NCI-H2227 (cell line): ENCODE data around the gene SP100.
A peak's percentile ranks its signal among the peaks of the same experiment; 100 is the strongest.
"Not testable (repeated sequence)": the region's sequence is repeated elsewhere in the genome, so short reads cannot be mapped to it uniquely, and the experiment has no call there.

Experiments used
- DNase-seq: peaks from one replicate; lab custom pipeline; 2025; ENCODE audit not compliant: unreplicated experiment; lab: John Stamatoyannopoulos, UW

SP100 gene

DNA sequence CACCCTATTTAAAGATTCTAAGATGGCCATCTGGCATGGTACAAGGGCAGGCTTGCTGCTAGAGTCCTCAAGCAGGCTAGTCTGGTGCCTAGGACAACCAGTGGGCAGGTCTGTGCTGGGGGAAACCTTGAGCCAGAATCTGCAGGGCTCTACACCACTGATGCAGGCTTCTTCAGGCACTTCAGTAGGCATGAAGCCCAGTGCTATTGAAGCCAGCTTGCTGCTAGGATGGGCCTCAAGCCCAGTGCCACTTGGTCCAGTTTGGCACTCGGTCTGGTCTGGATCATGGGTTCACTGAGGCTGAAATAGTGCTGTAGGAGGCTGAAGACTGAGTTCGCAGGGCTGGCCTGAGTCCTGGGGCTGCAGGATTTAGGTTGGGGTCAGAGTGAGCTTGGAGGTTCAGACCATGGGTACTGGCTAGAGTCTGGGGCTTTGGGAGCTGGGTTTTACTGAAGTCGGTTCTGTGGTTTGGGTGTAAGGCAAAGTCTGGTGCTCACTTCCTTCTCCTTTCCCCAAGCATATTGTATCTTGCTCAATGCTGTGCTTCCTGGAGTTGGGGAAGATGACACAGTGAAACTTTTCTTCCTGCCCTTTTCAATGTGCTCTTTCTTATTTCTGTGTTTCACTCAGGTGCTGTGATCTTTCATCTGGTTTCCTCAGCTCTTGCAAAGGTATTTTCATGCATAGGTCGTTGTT lies 41.2 kb downstream of the SP100 start:
- DNase-seq: no peak

DNA sequence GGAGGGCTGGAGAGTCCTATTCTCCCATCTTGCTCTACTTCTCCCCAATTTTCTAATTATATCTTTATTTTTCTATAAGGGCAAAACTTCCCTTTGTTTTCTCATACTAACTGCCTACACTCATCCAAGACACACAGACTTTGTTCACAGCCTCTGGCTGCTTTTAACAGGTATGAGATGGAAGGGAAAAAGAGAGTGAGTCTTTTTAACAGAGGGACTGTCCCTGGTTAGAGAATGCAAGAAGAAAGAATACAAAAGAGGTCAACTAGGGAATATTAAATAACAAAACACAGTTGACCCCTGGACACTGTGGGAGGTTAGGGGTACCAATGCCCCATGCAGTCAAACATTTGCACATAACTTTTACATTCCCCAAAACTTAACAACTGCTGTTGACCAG lies 41.8 kb downstream of the SP100 start:
- no peak for DNase-seq

DNA sequence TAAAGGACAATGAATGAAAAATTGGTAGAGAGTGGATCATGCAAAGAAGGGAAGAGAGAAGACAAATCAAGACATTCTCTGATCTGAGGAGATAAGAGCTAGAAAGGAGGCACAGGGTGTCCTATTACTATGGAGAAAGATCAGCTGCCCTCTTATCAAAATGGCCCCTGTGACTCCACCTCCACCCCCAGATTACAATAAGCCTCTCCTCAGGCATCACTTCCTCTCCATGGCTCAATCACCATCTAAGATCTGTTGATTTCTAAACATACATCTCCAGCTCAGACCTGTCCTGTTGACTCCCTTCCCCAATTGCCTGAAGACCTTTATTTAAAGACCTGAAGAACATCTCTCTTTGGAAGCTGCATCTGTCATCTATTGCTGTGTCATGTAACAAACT lies 43.2 kb downstream of the SP100 start:
- no peak for DNase-seq

DNA sequence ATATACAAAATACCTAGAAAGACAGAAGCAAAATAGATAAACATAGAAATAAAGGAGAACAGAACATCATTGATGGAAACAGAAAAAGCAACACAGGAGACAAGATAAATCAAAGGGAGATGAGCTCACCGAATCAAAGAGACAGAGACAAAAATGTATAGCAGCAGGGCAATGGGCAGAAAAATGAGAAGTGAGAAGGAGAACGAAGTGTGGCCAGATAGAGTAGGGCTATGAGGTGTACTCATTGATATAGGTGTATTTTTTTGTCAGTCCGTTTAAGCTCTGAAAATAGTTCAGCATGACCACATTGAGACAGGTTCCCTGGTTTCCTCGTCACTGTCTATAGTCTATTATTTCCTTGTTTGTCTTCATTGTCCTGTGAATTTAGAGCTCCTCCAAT lies 55.1 kb downstream of the SP100 start:
- DNase-seq: no peak

DNA sequence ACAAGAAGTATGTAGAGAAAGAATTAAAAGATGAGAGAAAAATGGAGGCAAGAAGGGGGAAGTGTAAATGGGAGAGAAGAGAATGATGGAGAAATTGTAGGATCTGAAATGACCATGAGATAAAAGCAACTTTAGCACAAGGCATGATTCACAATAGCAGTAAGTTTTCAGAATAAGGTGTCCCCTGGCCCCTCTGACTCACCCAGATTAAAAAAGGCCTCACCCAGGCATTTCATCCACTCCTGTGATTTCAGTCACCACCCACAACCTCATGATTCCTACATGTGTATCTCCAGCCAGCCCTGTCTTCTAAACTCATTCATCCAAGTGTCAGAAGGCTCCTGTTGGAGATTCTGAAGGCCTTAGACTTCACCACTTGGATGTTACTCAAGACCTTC lies 56.6 kb downstream of the SP100 start:
- no peak for DNase-seq

DNA sequence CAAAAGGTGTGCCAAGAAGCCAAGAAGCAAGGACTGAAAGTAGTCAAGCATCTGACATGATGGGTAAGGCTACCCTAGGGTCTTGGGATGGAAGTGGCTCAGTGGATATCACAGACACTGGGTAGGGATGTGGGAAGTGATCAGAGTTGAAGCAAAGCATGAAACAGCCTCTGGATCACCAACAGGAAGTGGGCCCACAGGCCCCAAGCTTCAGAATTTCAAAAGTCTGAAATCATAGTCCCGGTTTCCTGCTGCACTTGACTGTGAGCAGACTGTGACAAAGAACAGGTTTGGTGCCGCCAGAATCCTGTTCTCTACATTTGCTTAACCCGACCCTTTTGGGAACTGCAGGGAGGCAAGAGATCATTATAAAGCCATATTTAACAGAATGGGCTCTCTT lies 57.4 kb downstream of the SP100 start:
- no peak for DNase-seq

DNA sequence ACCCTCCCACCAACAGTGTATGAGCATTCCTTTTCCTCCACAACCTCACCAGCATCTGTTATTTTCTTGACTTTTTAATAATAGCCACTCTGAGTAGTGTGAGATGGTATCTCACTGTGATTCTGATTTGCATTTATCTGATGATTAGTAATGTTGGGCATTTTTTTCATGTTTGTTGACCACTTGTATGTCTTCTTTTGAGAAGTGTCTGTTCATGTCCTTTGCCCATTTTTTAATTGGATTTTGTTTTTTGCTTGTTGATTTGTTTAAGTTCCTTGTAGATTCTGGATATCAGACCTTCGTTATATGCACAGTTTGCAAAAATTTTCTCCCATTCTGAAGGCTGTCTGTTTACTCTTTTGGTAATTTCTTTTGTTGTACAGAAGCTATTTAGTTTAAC lies 59.1 kb downstream of the SP100 start:
- no peak for DNase-seq

DNA sequence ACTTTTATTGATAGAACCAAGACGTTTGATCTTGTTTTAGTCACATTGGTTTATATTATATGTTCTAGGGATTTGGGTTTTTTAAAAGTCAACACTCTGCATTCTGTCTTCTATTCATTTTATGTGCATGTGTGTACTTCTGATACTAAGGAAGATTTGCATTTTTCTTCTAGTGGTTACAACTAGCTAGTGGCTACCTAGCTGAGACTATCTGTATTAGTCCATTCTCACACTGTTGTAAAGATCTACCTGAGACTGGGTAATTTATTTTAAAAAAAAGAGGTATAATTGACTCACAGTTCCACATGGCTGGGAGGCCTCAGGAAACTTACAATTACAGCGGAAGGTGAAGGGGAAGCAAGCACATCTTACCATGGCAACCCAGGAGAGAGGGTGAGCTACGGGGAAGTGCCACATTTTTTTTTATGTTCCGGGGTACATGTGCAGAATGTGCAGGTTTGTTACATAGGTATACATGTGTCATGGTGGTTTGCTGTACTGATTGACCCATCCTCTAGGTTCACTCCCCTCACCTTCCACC lies 69.9 kb downstream of the SP100 start:
- DNase-seq: no peak

DNA sequence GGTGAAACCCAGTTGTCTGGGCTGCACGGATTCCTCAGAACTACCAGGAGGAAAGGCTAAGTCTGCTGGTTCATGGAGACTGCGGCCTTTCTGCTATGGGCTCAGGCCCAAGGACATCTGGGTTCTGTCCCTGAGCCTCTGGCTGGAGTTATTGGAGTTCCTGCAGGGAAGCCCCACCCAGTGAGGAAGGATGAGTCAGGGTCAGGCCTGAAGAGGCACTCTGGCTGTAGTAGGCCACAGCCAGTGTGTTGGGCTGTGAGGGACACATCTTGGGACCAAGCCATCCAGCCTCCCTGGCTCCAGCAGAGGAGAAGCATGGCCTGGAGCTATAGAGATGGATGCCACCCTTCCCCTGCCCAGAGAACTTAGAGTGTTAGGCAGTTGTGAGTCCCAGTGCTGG lies 75.2 kb downstream of the SP100 start:
- DNase-seq: not testable (repeated sequence)

DNA sequence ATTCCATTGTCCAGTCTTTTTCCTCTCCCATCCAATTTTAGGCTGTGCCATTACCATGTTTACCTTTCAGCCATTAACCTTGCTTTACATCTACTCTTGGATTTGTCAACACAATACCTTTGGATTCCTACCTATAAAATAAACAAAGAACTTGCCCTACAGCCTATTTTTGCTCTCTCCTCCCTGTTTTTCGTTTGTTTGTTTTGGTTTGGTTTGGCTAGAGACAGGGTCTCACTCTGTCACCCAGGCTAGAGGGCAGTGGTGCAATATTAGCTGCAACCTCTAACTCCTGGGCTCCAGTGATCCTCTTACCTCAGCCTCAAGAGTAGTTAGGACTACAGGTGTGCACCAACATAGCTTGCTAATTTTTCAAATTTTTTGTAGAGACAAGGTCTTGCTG lies 76.1 kb downstream of the SP100 start:
- no peak for DNase-seq

DNA sequence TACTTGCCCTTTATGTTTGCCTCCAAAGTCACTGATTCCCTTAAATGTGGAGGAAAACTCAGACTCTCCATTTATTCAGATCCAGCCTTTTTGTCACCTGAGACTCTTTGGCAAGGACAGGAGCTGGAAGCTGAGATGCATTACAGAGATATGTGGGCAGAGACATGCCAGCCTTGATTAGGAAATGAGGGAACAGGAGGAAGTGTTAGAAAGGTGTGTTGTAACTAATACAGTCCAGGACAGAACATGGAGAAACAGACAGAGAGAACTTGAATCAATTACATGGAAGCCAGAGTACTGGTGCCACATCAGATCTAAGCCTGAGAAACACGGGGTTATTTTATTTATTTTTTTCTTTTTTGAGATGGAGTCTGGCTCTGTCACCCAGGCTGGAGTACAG lies 79.0 kb downstream of the SP100 start:
- no peak for DNase-seq

DNA sequence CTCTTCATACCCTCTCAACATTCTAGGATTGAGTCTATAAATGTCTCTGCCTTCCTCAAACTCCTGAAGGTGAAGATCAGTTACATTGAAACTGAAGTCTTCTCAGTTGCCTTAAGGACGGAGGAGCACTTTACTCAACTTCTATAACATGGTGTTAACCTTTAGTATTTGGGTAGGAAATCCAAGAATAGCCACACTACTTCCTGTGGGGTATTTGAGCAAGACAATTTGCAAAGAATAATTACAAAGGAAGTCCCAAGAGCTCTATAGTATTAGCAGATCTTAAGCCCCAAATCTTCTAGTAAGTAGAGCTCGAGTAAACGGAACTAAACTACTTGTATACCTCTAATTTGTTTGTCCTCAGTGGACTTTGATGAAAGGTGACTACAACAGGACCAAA lies 80.9 kb downstream of the SP100 start:
- DNase-seq: no peak

DNA sequence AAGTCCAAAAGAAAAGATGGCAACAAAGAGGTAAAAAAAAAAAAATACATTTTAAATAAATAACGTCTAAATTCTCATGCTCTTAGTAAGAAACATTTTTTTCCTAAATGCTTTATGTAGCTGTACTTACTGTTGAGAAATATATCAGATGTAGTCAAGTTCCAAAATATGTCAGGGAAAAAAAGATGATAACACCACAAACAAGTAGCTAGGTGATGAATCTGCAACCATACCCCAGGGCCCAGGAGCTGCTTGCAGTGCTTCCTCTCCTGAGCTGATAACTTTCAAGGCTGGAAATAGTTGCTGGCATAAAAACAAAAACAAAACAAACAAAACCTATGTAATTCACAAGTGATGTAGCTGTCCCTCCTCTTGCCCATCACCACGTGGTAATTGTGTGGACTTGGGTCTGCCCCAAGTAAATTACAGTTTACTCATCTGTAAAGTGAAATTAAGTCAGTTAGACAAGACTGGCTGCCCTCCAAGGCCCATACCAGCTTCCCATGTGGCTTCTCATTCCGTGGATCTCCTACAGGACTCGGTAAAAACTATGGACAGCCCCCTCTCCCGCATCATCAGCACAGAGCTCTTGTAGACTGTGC lies 82.6 kb downstream of the SP100 start:
- DNase-seq: no peak

DNA sequence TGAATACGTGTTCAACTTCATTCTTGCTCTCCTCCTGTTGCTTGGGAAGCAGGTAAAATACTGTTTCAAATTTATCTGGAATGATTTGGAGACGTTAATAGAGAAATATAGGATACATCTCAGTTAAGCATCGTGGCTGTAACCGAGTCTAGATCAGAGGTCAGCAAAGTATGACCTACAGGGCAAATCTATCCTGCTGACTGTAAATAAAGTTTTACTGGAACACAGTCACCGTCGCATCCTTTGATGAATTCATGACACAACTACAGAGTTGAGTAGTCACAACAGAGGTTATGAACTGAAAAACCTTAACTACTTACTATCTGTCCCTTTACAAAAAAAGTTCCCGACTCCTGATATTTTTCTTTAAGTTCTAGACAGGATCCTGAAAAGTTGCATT lies 86.6 kb downstream of the SP100 start:
- DNase-seq: no peak

DNA sequence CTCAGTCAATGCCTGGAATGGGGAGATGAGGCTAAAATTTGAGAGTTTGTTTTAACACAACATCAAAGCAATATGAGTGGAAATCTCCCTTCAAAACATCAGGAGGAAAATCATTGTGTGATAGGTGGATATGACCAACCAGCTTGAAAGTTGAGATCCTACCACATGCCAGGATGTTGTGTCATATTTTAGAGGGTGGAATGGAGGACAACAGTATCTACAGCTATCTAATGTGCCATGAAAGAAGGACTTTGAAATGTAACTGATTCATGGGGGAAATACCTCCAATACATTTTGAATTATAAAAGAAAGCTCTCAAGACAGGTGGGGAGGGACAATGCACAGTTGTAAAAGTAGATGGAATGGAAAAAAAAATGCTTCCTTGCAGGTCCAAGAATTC lies 87.8 kb downstream of the SP100 start:
- no peak for DNase-seq

DNA sequence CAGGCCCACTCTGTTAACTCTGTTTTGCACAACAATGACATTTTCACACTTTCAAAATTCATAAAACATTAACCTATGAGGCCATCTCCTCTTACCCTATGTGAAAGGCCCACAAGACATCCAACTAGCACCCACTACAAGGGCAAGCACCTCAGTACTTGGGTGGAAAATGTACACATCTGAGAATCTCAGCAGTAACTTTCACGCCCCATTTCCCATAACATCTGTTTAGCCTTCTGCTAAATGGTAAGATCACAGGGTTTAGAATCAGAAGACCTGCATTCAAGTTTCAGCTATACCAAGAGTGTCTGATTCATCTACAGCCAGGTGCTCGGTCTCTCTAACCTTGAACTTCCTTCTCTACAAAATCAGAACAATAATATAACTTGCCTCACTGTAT lies 89.2 kb downstream of the SP100 start:
- DNase-seq: no peak

DNA sequence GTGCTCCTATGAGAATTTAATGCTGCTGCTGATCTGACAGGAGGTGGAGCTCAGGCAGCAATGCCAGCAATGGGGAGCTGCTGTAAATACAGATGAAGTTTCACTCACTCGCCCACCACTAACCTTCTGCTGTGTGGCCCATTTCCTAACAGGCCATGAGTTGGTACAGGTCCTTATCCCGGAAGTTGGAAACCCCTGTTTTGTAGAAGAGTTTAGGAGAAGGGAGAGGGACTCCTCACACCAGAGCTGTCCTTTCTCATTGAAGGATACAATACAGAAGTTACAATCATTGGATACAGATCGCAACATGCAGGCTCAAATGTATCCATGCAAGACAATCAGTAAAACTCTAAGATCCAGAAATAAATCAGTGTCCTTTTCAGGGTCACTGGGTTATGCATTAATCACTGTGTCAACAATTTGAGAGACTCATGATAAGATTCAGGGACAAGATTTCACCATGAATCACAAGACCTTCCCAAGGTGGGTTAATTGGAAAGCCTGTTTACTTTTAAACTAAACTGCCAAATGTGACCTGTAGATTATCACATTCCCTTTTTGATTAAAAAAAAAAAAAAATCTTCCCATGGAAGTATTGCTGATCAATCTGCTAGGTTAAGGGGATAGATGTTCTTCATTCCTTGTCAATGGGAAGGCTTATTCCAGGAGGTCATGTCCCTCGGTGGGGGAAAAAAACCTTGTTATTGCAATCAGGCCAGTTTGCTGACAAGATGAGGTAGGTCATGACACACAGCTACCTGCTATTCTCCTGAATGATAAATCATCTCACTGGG lies 97.2 kb downstream of the SP100 start:
- DNase-seq: no peak

DNA sequence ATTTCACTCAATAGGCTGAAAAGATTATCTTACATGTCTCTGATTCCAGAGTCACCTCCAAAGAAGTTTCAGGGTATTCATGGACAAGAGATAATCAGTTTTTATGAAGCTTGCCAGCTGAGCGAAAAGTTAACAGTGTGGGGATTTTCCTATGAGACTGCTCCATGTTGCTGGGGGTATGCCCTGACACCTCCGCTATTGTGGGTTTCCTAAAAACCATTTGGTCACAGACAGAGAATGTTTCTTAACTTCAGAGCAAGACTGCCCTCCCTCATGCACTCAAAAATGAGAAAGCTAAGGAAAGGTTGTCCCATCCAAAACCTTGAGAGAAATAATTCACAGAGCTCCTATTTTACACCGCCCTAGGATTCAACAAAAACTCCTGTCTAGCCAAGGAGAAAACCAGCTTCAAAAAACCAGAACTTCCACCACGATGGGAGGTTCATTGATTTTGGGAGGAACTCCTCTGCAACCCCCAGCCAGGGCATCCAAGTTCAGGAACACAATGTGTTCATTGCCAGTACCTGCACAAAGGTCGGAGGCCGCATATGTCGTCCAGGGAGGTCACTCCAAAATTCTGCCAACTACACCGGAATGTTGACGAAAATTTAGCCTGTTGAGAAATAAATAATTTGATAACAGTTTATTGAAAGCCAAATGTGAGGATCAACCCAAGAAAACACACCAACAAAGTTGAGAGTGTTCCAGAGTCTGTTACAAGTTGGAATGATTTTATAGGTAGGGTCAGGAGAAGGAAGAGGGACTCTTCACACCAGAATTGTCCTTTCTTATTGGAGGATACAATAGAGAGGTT lies 104.3 kb downstream of the SP100 start:
- no peak for DNase-seq

DNA sequence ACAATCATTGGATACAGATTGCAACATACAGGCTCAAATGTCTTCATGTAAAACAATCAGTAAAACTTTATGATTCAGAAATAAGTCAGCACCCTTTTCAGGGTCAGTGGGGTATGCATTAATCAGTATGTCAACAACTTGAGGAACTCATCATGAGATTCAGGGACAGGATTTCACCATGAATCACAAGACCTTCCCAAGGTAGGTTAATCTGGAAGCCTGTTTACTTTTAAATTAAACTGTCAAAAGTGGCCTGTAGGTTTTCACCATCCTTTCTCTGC lies 104.8 kb downstream of the SP100 start:
- no peak for DNase-seq

DNA sequence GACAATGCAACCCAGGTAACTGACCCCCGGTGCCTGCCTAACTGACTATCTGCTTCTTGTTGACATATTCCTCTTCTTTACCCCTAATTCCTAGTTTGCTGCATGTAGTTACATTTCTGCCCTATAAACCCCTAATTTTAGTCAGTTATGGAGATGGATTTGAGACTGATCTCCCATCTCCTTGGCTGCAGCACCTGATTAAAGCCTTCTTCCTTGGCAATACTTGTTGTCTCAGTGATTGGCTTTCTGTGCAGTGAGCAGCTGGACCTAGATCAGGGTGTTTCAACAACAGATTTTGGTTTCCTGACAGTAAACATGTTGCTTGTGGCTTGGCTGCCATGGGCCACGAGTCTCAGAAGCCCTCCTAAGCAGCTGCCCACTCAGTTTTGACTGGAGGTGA lies 105.4 kb downstream of the SP100 start:
- DNase-seq: no peak

DNA sequence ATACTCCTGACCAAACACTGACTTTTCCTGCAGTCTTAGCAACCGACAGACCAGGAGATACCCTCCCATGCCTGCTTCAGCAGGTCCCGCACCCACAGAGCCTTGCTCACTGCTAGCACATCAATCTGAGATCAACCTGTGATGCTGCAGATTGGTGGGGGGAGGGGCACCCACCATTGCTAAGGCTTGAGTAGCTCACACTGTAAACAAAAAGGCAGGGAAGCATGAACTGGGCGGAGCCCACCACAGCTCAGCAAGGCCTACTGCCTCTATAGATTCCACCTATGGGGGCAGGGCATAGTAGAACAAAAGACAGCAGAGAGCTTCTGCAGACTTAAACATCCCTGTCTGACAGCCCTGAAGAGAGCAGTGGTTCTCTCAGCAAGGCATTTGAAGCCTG lies 109.7 kb downstream of the SP100 start:
- peak; percentile 2 for DNase-seq
